OCI-LY7 (cell line): ENCODE data around the gene NAV2. TPM values are rescaled to one million over a fixed set of nuclear protein-coding genes. Genes with fewer than 3 reads are reported as not detected.

Experiments used
- BruUV-seq: library from RNA; stranded (reverse); fragments of 400-500 nt; replicated peaks from 2 replicates; lab custom pipeline; 2021; lab: Mats Ljungman, UMichigan
- CTCF ChIA-PET: fragments of 300-600 bp; sonication (Branson Sonifier 250); formaldehyde crosslinking; loops from one replicate; lab custom pipeline; 2022; ENCODE audit warnings: antibody characterized with exemption; ENCODE audit not compliant: unreplicated experiment; lab: Charles Lee
- POLR2A ChIA-PET: fragments of 300-600 bp; sonication (Branson Sonifier 250); formaldehyde crosslinking; loops from one replicate; lab custom pipeline; 2022; ENCODE audit warnings: antibody characterized with exemption; lab: Charles Lee
- DNase-seq: peaks from one replicate; pipeline ENCODE4 v3.0.0-alpha.2; 2015; ENCODE audit warnings: low spot score
- H2AFZ ChIP-seq: fragments of 200-600 bp; sonication (generic), shearing (Covaris generic); 2 replicates; pipeline ENCODE4 v1.6.1; 2014; ENCODE audit warnings: mild to moderate bottlenecking, antibody characterized with exemption, low read length, moderate library complexity
- H3K27ac ChIP-seq: fragments of 200-600 bp; sonication (generic); 2 replicates; pipeline ENCODE4 v1.5.1; 2014; ENCODE audit warnings: mixed run types, low read depth, mild to moderate bottlenecking, moderate library complexity, low read length, inconsistent platforms; ENCODE audit not compliant: poor library complexity, severe bottlenecking
- H3K36me3 ChIP-seq: fragments of 200-600 bp; sonication (generic); 2 replicates; pipeline ENCODE4 v1.6.1; 2014; ENCODE audit warnings: mild to moderate bottlenecking, antibody characterized with exemption, low read length, moderate library complexity, mixed read lengths; ENCODE audit not compliant: insufficient read depth
- H3K4me1 ChIP-seq: fragments of 200-600 bp; sonication (generic); 2 replicates; pipeline ENCODE4 v1.5.1; 2014; ENCODE audit warnings: mild to moderate bottlenecking, low read length; ENCODE audit not compliant: insufficient read depth, poor library complexity, severe bottlenecking
- H3K4me2 ChIP-seq: fragments of 200-600 bp; sonication (generic); 2 replicates; pipeline ENCODE4 v1.6.1; 2014; ENCODE audit warnings: mild to moderate bottlenecking, low read length
- H3K4me3 ChIP-seq: fragments of 200-600 bp; sonication (generic); 2 replicates; pipeline ENCODE4 v1.5.1; 2014; ENCODE audit warnings: mild to moderate bottlenecking, low read depth, low read length; ENCODE audit not compliant: poor library complexity, severe bottlenecking
- H3K79me2 ChIP-seq: fragments of 200-600 bp; sonication (generic); 2 replicates; pipeline ENCODE4 v1.6.1; 2016; ENCODE audit warnings: low read depth, mild to moderate bottlenecking, low read length, moderate library complexity, mixed read lengths; ENCODE audit not compliant: insufficient read depth
- H3K9me2 ChIP-seq: fragments of 200-600 bp; sonication (generic); 2 replicates; pipeline ENCODE4 v1.6.1; 2016; ENCODE audit warnings: mild to moderate bottlenecking, low read length, mixed read lengths; ENCODE audit not compliant: insufficient read depth
- H3K9me3 ChIP-seq: fragments of 200-600 bp; sonication (generic); 2 replicates; pipeline ENCODE4 v1.6.1; 2014; ENCODE audit warnings: mild to moderate bottlenecking, mixed run types, low read length, mixed read lengths
- H4K20me1 ChIP-seq: fragments of 200-600 bp; sonication (generic); 2 replicates; pipeline ENCODE4 v1.6.1; 2014; ENCODE audit warnings: mild to moderate bottlenecking, antibody characterized with exemption, low read length, moderate library complexity, mixed read lengths; ENCODE audit not compliant: insufficient read depth
- EZH2phosphoT487 ChIP-seq: fragments of 200-600 bp; sonication (generic); IDR thresholded peaks from 2 replicates; pipeline ENCODE4 v1.6.1; 2018; ENCODE audit warnings: low read depth, borderline replicate concordance, mild to moderate bottlenecking, mixed run types, antibody characterized with exemption, low read length, moderate library complexity, mixed read lengths
- intact Hi-C: fragments of 100-400 bp; cut with micrococcal nuclease; formaldehyde crosslinking; loops from one replicate; pipeline ENCODE4 v1.10.0; 2022; ENCODE audit not compliant: unreplicated experiment
- total RNA-seq, 2 experiments: library from RNA; depleted of rRNA in 1 of 2; stranded (reverse); fragments of >200 nt in 1 of 2; shearing (Covaris generic) in 1 of 2; gene quantifications; 2 replicates each; pipeline ENCODE4 v1.2.3, GENCODE V29; 2014 to 2022
- TF ChIP-seq, protein P1 (sequence below): fragments of 200-600 bp; sonication (generic); conservative IDR thresholded peaks from 2 replicates; pipeline ENCODE4 v1.5.1; 2014; ENCODE audit warnings: mild to moderate bottlenecking, antibody characterized with exemption, low read length, moderate library complexity, mixed read lengths

NAV2 gene
- total RNA-seq, 2 experiments from 2014 or later: 0.06 to 0.68 TPM

GRCh38 chr11:19673924-19674729 lies 38.5 kb upstream of the NAV2 start:
- H3K79me2 ChIP-seq: no peaks in the 10 kb centered on the region
- intact Hi-C loops: no loop called here
- H3K36me3 ChIP-seq: no peaks in the 10 kb centered on the region
- H3K4me1 ChIP-seq: no peaks in the 10 kb centered on the region
- H4K20me1 ChIP-seq: no peaks in the 10 kb centered on the region
- no peaks in the 10 kb centered on the region for H3K9me3 ChIP-seq
- no peak overlapping the region for H3K4me3 ChIP-seq
- ChIA-PET CTCF (no interaction called here), POLR2A (interaction anchor here (0.5 to 0.6 kb wide), 2 partner anchors 10 to 161 kb away, joined by 3 to 4 read pairs; no protein-coding TSS in a partner anchor)
- H2AFZ ChIP-seq: no peak overlapping the region
- no peak for DNase-seq
- no peak overlapping the region for H3K27ac ChIP-seq
- no TSS peak for BruUV-seq
- no peak overlapping the region for H3K4me2 ChIP-seq
- no peaks in the 10 kb centered on the region for H3K9me2 ChIP-seq
- TF ChIP-seq, protein P1, sequence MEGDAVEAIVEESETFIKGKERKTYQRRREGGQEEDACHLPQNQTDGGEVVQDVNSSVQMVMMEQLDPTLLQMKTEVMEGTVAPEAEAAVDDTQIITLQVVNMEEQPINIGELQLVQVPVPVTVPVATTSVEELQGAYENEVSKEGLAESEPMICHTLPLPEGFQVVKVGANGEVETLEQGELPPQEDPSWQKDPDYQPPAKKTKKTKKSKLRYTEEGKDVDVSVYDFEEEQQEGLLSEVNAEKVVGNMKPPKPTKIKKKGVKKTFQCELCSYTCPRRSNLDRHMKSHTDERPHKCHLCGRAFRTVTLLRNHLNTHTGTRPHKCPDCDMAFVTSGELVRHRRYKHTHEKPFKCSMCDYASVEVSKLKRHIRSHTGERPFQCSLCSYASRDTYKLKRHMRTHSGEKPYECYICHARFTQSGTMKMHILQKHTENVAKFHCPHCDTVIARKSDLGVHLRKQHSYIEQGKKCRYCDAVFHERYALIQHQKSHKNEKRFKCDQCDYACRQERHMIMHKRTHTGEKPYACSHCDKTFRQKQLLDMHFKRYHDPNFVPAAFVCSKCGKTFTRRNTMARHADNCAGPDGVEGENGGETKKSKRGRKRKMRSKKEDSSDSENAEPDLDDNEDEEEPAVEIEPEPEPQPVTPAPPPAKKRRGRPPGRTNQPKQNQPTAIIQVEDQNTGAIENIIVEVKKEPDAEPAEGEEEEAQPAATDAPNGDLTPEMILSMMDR: no peak
- TF ChIP-seq EZH2phosphoT487: no peak

DNA sequence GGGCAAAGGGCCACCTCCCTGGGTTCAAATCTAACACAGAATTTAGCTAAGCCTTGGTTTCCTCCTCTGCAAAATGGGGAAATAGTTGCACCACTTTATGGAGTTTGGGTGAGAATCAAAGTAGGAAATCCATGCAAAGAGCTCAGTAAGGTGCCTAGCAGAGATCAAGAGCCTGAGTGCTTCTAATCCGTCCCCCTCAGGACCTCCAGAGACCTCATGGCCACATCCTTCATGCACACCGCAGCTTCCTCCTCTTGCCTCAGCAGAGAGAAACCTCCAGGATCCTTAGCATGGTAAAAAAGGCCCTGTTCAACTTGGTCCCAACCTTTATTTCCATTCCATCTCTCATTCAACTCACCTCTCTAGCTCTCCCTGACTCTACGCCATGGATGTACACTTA lies 37.8 kb upstream of the NAV2 start:
- no peaks in the 10 kb centered on the region for H3K36me3 ChIP-seq
- H3K27ac ChIP-seq: no peak overlapping the region
- no peaks in the 10 kb centered on the region for H3K9me3 ChIP-seq
- no peak overlapping the region for H2AFZ ChIP-seq
- no peaks in the 10 kb centered on the region for H4K20me1 ChIP-seq
- DNase-seq: no peak
- H3K4me3 ChIP-seq: no peak overlapping the region
- no peaks in the 10 kb centered on the region for H3K4me1 ChIP-seq
- H3K4me2 ChIP-seq: no peak overlapping the region
- intact Hi-C loops: no loop called here
- ChIA-PET CTCF (no interaction called here), POLR2A (interaction anchor here (1.5 kb wide), 1 partner anchor 10 kb away, joined by 4 read pairs; no protein-coding TSS in a partner anchor)
- no peaks in the 10 kb centered on the region for H3K9me2 ChIP-seq
- TF ChIP-seq EZH2phosphoT487: no peak
- TF ChIP-seq, protein P1: no peak
- BruUV-seq: no TSS peak
- no peaks in the 10 kb centered on the region for H3K79me2 ChIP-seq

- Histone ChIP-seq H3K79me2 (no peaks in the 10 kb centered on the region), H3K9me3 (no peaks in the 10 kb centered on the region), H3K4me3 (no peak overlapping the region), H3K36me3 (no peaks in the 10 kb centered on the region), H3K9me2 (no peaks in the 10 kb centered on the region), H2AFZ (no peak overlapping the region), H3K27ac (no peak overlapping the region), H3K4me2 (no peak overlapping the region), H3K4me1 (no peaks in the 10 kb centered on the region), H4K20me1 (no peaks in the 10 kb centered on the region)
- intact Hi-C loops: no loop called here
- ChIA-PET CTCF (no interaction called here), POLR2A (interaction anchor here (1.5 kb wide), 1 partner anchor 11 kb away, joined by 4 read pairs; no protein-coding TSS in a partner anchor)
- TF ChIP-seq EZH2phosphoT487: no peak
- TF ChIP-seq, protein P1: no peak
- BruUV-seq: no TSS peak
- no peak for DNase-seq
Observed at GRCh38 chr11:19675397-19675796, 37.2 kb upstream of the NAV2 start.
